NCI-H526 treated with DMSO at 0.1 percent for 48 hours (cell line): ENCODE data around the gene MYH16.
"Not testable (repeated sequence)": the region's sequence is repeated elsewhere in the genome, so short reads cannot be mapped to it uniquely, and the experiment has no call there.

Experiments used
- DNase-seq: peaks from one replicate; lab custom pipeline; 2025; lab: John Stamatoyannopoulos, UW

The MYH16 gene

DNA sequence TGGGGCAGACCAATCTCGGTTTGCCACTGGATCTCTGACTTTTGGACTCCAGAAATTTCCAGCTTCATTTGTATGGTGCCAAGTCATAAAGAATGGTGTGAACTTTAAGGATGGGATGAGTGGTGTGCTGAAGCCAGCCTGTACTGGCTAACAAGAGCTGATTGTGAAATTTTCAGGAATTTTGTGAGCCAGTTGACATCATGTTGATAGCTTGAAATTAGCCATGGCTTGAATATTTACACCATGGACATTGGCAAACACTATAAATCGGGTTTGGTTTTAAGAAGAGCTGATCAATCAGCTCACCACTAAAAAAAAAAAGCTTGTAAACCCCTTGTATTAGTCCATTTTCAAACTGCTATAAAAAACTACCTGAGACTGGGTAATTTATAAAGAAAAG is 14.1 kb upstream of the MYH16 start:
- no peak for DNase-seq

DNA sequence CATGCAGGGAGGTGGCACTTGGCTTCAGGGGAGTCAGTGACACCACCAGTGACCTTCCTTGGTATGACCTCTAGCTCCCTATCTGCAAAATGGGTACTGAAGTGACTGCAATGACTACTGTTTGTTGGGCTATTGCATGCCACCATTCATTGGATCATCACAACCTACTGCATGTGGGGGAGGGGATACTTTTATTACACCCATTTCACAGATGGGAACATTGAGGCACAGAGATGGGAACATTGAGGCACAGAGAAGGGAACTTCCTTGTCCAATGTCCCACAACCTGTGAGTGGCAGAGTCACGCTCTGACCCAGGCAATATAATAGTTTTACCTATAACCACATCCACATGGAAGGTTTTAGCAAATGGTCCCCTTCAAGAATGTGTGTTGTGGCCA is 12.2 kb upstream of the MYH16 start:
- no peak for DNase-seq

DNA sequence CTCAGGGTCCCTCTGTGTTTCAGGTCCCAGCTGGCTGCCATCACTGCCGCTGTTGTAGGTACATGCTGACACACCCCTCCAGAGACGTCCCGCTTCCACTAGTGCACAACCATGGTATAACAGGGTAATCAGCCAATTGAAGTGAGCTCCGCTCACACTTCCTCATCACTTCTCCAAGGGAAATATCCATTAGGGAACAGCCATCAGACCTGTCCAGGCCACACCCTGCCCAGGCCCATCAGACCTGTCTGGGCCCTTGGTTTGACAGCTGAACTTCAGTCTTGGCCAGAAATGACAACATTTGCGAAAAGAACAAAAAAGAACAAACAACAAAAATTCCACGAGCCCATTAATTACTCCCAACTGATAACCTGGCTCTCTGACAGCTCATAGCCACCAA is 11.0 kb upstream of the MYH16 start:
- DNase-seq = no peak

DNA sequence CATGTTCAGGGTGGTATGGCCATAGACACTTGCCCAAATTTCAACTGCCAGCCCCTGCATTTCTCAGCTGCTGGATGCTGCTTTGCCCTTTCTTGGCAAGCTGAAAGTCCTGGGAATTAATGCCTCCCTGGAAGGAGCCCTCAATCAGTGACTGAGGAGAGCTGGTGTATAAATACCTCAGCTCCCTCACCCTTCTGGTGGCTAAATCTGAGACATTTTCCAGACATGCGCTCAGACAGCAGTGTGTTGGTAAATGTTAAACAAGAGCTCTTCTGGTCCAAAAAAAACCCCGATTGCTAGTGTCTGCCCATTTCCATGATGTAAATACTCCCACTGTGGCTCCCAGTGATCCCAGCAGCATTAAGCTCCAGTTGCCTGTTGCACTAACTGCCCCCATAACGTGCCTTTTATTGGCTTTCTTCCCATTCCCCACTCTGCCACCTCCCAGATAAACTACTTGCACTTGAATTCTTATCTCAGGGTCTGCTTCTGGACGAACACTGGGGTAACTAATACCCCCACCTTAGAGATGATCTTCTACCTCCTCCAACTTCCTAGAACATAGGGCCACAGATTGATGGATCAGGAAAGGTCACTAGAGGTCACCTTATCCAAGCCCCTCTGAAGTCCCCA is 6.7 kb upstream of the MYH16 start:
- no peak for DNase-seq

DNA sequence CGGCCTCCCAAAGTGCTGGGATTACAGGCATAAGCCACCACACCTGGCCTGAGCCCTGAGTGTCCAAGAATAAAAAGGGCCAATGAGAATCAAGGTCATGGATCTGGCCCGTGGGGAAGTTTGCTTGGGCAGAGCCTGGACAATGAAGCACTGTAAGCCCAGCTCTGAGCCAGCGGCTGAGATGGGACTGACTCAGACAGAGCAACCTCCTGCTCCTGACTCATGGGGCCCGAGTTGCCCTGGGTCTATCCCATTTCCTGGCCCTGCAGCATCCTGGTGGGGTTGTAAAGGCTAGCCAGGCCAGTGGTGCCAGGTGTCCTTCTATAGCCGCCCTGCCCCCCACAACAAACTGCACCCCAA is 5.2 kb upstream of the MYH16 start:
- no peak for DNase-seq

DNA sequence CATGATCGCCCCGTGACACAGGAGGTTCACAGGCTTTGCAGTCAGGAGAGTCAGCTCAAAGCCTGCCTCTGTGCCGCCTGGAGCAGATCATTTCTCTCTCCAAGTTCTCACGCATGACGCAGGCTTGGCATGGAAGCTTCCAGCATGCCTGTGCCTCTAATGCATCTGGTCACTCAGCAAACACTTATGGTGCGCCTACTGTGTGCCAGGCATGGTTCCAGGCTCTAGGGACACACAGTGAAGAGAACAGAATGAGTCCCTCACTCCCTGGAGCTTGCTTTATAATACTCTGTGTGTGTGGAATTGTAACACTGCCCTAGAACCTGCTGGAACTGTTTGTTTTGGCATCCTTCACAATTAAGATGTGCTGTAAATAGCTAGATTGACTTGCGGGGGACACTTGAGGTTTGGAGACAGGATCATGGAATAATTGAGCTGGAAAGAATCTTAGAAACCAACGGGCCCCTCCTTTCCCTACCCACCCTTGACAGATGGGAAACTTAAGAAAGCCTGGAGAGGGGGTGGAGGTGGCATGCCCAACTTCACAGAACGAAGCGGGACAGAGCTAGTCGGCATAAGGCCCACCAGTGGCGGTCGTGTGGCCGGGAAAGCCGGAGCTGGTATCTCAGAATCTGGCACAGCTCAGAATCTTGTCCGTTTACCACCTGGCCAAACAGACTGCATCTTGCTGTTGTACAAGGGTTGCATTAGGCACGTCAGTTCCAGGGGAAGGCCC is 4.6 kb upstream of the MYH16 start:
- no peak for DNase-seq

DNA sequence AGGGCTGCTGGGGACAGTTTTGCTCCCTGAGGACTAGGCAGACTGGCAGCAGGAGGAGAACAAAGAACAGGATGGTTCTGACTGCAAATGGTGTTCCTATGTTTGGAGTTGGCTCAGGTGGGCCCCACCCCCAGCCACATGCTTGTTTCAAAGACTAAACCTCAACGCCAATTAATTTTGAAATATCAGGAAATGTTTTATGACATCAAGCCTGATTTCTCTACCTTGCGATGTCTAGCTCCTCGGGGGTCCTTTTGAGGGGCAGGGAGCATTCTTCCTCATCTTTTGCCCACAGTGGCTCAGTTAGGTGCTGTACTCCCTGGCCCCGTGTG is 4.1 kb upstream of the MYH16 start:
- DNase-seq = no peak

DNA sequence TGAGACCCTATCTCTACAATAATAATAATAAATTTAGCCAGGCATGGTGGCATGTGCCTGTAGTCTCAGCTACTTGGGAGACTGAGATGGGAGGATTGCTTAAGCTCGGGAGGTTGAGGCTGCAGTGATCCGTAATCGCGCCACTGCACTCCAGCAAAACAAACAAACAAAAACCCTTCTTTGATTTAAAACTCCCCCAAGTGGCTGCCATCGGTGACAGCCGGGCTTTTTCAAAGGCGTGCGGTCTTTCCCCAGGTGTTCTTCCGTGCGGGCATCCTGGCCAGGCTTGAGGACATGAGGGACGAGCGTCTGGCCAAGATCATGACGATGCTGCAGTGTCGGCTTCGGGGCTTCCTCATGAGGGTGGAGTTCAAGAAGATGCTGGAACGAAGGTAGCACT is 1.9 kb upstream of the MYH16 start:
- DNase-seq = no peak

DNA sequence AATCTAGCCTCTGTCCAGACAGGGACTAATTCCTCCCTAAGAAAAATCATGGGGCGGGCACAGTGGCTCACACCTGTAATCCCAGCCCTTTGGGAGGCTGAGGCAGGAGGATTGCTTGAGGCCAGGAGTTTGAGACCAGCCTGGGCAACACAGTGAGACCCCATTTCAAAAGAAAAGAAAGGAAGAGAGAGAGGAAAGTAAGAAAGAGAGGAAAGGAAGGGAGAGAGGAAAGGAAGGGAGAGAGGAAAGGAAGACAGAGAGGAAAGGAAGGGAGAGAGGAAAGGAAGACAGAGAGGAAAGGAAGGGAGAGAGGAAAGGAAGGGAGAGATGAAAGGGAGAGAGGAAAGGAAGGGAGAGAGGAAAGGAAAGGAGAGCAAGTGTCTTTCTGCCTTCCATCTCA is 922 bp downstream of the MYH16 start:
- not testable (repeated sequence) for DNase-seq

DNA sequence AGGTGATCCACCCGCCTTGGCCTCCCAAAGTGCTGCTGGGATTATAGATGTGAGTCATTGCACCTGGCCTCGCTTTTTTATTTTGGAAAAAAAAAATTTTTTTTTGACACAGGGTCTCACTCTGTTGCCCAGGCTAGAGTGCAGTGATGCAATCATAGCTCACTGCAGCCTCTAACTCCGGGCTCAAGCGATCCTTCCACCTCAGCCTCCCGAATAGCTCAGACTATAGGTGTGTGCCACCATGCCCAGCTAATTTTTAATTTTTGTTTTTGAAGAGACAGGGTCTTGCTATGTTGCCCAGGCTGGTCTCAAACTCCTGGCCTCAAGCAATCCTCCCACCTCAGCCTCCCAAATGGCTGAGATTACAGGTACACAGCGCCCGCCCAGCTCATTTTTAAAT is 2.3 kb downstream of the MYH16 start:
- not testable (repeated sequence) for DNase-seq

DNA sequence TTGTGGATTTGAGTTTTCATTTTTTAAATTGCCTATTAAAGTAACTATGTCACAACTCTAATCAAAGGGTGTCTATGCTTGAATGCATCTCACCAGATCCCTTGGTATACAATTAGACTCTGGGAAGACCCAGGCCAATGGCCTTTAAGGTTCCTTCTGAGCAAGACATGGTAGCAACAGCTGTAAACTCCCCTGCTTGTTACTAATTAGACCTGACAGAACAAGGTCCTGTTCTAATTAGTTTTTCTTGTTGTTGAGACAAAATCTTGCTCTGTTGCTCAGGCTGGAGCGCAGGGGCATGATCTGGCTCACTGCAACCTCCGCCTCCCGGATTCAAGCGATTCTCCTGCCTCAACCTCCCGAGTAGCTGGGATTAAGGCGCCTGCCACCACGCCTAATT is 2.9 kb downstream of the MYH16 start:
- no peak for DNase-seq

DNA sequence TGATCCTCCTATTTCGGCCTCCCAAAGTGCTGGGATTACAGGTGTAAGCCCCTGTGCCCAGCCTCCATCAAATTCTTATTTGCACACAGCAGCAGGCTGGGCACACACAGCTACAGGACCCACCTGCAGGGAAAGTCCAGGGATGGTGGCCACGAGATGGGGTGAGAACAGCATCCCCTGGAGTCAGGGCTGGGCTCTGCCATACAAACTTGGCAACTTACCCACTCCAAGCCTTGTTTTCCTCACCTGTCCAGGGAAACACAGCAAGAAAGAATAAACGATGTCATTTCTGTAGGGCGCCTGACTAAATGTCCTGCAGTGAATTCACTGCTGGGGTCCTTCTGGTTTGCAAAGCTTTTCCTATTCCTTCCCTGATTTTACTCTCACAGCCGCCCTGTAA is 5.5 kb downstream of the MYH16 start:
- DNase-seq = no peak

DNA sequence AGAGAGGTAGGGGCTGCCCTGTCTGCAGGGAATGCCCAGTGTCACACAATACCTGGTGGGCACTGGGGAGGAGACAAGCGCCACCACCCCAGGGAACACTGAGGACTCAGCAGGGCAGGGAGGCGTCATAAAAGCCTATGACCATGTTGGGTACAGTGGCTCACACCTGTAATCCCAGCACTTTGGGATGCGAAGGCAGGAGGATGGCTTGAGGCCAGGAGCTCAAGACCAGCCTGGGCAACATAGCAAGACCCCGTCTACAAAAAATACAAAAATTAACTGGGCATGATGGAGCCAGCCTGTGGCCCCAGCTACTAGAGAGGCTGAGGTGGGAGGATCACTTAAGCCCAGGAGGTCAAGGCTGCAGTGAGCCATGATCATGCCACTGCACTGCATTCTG is 11.5 kb downstream of the MYH16 start:
- DNase-seq = not testable (repeated sequence)

DNA sequence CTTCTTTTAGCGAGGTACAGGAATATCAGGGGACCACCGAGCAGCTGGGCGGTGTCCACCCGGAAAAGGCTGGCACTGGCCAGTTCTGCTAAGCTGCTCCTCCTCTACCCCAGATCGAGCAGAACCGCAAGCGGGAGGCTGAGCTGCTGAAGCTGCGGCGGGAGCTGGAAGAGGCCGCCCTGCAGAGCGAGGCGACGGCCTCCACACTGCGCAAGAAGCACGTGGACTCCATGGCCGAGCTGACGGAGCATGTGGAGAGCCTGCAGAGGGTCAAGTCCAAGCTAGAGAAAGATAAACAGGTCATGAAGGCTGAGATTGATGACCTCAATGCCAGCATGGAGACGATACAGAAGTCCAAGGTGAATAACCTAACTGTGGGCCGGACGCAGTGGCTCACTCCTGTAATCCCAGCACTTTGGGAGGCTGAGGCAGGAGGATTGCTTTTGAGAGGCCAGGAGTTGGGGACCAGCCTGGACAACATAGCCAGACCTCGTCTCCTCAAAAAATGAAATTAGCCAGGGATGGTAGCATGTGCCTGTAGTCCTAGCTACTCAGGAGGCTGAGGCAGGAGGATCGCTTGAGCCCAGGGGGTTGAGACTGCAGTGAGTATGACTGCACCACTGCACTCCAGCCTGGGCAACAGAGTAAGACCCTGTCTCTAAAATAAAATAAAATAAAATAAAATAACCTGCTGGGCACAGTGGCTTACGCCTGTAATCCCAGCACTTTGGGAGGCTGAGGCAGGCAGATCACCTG is 15.3 kb downstream of the MYH16 start:
- DNase-seq = no peak

DNA sequence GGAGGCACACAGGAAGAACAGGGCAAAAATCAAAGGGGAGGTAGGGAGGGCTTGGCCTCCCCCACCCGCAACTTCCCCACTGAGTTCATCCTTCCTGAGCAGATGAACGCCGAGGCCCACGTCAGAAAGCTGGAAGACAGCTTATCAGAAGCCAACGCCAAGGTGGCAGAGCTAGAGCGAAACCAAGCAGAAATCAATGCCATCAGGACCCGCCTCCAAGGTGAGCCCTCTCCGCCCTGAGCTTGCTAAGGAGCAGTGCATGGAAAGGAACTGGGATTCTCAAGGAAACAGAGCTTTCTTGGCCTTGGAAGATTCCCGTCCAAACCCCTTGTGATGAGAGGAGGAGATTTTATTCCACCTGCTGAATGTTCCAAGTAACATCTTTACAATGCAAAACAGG is 16.5 kb downstream of the MYH16 start:
- no peak for DNase-seq

DNA sequence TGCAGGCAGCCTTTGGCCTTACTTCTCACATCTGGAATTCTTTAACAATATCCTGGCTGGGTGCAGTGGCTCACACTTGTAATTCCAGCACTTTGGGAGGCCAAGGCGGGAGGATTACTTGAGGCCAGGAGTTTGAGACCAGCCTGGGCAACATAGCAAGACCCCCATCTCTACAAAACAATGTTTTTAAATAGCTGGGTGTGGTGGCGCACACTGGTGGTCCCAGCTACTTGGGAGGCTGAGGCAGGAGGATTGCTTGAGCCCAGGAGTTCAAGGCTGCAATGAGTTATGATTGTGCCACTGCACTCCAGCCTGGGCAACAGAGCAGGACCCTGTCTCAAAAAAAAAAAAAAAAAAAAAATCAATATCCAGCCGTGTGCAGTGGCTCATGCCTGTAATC is 17.5 kb downstream of the MYH16 start:
- DNase-seq = not testable (repeated sequence)

DNA sequence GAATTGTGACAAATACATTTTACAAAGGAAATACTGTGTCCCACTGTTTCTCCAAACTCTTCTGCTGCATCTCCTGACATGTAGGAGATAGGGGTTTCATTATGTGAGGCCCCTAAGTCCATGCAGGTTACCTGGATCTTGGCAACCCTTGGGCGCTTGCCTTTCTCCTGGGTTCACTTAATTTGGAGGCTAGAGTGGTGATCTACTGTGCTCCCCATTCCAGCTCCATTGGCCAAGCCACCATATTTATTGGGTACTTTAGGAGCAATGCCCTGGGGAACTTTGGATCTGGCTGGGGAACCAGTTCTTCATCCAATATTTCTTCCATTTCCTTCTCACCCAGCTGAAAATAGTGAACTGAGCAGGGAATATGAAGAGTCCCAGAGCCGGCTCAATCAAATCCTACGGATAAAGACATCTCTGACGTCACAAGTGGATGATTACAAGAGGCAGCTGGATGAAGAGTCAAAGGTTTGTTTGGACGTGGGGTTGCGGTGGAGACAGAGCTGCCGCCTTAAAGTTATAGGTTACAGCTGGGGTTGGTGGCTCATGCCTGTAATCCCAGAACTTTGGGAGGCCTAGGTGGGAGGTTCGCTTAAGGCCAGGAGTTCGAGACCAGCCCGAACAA is 18.5 kb downstream of the MYH16 start:
- no peak for DNase-seq

DNA sequence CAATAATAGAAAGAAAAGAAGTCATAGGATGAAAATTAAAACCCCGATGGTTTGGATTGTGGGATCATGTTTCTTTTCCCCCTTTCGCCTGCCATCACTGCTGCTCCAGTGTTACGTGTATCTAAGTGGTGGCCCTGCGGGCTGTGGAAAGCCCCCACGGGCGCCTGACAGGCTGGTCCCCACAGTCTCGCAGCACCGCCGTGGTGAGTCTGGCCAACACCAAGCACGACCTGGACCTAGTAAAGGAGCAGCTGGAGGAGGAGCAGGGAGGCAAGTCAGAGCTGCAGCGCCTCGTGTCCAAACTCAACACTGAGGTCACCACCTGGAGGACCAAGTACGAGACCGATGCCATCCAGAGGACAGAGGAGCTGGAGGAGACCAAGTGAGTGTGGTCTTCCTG is 19.5 kb downstream of the MYH16 start:
- no peak for DNase-seq

DNA sequence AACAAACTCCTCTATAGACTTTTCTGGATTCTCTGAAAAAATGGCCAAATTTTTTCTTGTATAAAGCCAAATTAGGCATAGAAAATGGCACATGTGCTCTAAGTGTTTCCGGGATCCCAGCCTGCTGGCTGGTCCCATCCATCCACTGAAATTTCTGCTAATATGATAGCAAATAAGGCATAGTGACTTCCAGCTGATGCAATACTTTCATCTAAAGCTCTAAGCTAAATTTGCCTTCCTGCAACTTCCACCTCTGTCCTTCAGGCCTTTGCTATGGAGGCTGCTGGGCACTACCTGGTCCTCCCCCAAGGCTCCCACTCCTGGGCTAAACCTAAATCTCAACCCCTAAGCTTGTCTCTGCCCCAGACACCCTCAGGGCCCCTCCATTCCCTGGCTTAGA is 20.5 kb downstream of the MYH16 start:
- DNase-seq = no peak

DNA sequence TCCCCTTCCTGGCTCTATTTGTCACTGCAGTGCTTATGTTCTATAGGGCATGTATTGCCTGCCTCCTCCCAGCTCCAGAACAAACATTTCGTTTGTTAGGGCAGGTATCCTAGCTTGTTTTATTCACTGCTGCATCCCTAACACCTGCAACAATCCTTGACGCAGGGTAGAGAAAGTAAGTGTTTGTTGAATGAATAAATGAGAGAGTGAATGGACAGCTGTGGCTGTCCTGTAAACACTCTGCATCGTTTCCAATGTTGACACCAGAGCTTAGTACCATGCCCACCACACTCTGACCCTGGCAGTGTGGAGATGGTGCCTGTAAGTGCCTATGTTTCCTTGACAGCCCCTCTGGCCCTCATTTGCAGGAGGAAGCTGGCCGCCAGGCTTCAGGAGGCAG is 21.0 kb downstream of the MYH16 start:
- no peak for DNase-seq

DNA sequence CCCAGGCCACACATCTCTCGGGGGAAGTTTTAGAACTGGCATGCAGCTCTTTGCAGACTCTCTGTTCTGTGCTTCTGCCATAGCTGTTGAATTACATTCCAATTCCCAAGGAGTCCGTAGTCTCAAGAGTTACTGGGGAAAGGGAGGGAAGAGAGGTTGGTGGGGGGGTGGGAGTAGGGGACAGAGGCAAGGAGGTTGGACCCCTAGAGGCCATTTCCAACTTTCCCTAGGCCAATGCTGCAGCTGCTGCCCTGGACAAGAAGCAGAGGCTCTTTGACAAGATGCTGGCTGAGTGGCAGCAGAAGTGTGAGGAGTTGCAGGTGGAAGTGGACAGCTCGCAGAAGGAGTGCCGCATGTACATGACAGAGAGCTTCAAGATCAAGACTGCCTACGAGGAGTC is 23.8 kb downstream of the MYH16 start:
- no peak for DNase-seq

DNA sequence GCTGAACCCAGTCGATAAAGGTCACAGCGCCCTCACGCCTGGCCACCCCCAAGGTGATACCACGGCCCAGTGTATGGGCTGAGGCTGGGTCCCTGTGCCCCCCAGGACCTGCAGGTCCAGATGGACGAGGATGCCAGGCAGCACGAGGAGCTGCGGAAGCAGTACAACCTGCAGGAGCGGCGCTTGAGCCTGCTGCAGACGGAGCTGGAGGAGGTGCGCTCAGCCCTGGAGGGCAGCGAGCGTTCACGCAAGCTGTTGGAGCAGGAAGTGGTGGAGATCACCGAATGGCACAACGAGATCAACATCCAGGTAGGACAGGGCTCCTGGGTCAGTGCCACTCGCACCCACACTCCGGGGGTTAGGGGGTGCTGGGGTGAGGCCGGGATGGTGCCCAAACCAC is 28.9 kb downstream of the MYH16 start:
- no peak for DNase-seq
